HL-60 (cell line): Measurements from ENCODE around the gene HS3ST2.

ENCODE experiments used
- DNase-seq, 2 experiments: peaks; one replicate each; pipeline ENCODE4 v3.0.0-alpha.2; 2010 to 2020; ENCODE audit warnings: low read depth in 1 of 2, low spot score in 1 of 2
- H3K27ac ChIP-seq: fragments of 250-450 bp; sonication (Bioruptor Pico); replicated peaks from 2 replicates; pipeline ENCODE4 v1.5.1; 2020; ENCODE audit warnings: mild to moderate bottlenecking, moderate library complexity
- H3K27me3 ChIP-seq: fragments of 250-450 bp; sonication (Bioruptor Pico); 2 replicates; pipeline ENCODE4 v1.5.1; 2021; ENCODE audit warnings: mild to moderate bottlenecking, moderate library complexity; ENCODE audit not compliant: insufficient read depth, poor library complexity, severe bottlenecking
- H3K4me3 ChIP-seq: replicated peaks from 2 replicates; pipeline ENCODE4 v1.5.1; 2011; ENCODE audit warnings: mild to moderate bottlenecking, control low read depth, low read length; ENCODE audit not compliant: insufficient read depth
- CTCF ChIP-seq: IDR thresholded peaks from one replicate; pipeline ENCODE4 v1.5.1; 2011; ENCODE audit warnings: low read length, control low read depth, inconsistent platforms; ENCODE audit not compliant: insufficient read depth
- GABPA ChIP-seq: IDR thresholded peaks from 2 replicates; pipeline ENCODE4 v1.6.1; 2012; ENCODE audit warnings: low read depth
- POLR2AphosphoS5 ChIP-seq: IDR thresholded peaks from 2 replicates; pipeline ENCODE4 v1.6.1; 2012; ENCODE audit warnings: low read depth
- REST ChIP-seq: IDR thresholded peaks from 2 replicates; pipeline ENCODE4 v1.6.1; 2012; ENCODE audit warnings: low read depth; ENCODE audit not compliant: insufficient replicate concordance
- SPI1 ChIP-seq: IDR thresholded peaks from 2 replicates; pipeline ENCODE4 v1.6.1; 2012; ENCODE audit warnings: low read depth, mild to moderate bottlenecking, borderline replicate concordance

Gene HS3ST2

GRCh38 chr16:22926105-22926751 is 112.3 kb downstream of the HS3ST2 start:
- Histone ChIP-seq H3K4me3 (no peak overlapping the region), H3K27ac (no peak overlapping the region), H3K27me3 (peaks cover 6% of the 10 kb centered on the region)
- DNase-seq = no peak
- TF ChIP-seq GABPA (no peak), POLR2AphosphoS5 (no peak), SPI1 (no peak), CTCF (no peak), REST (no peak)

- no peak for TF ChIP-seq REST
- Histone ChIP-seq H3K27me3 (peaks cover 10% of the 10 kb centered on the region), H3K4me3 (no peak overlapping the region), H3K27ac (no peak overlapping the region)
- DNase-seq = no peak
Observed at GRCh38 chr16:22927306-22927705, 113.3 kb downstream of the HS3ST2 start.

GRCh38 chr16:22928882-22929435 is 115.0 kb downstream of the HS3ST2 start:
- H3K27me3 ChIP-seq = peaks cover 12% of the 10 kb centered on the region
- no peak overlapping the region for H3K4me3 ChIP-seq
- H3K27ac ChIP-seq = no peak overlapping the region
- no peak for DNase-seq
- no peak for TF ChIP-seq GABPA

DNA sequence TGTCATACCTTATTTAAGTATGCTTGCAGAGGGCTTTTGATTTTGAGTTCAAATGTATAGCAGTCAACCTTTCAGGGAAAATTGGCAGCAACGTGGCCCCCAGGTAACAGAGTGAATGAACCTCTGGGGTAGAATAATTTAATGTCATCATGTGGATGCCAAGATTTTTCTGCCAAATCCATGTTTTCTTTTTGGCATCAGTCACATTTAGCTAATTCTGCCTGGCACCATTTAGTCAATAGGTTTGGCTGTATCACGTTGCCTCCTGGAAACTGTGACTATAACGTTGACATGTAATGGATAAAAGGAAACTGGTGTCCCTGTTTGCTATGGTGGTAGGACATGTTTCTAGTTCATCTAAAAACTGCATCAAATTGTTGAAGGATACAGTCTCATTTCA is 115.5 kb downstream of the HS3ST2 start:
- Histone ChIP-seq H3K27me3 (peaks cover 12% of the 10 kb centered on the region), H3K4me3 (no peak overlapping the region), H3K27ac (no peak overlapping the region)
- no peak for DNase-seq
- TF ChIP-seq SPI1 (no peak), REST (no peak), GABPA (no peak), POLR2AphosphoS5 (no peak), CTCF (no peak)
